T-helper 1 cell (primary cell): ENCODE measurements around the gene MCFD2.

Experiments used
- DNase-seq, 5 donors: peaks; one replicate each; pipeline ENCODE4 v3.0.0-alpha.2; 2012 to 2020
- total RNA-seq, 4 donors: gene quantifications; one replicate each; lab custom pipeline; 2026; lab: John Stamatoyannopoulos, UW

Gene MCFD2
- 35.6 to 52.2 (median 48.0) reads per million in 4 donors for total RNA-seq

- DNase-seq, result no peak
These were observed at the start of gene MCFD2 for GRCh38 chr2:46915281-46915810. MCFD2 (minus strand) TSS chr2:46915806; CDS start chr2:46909171, 6,635 bp downstream.

GRCh38 chr2:46964835-46965560 lies 49.4 kb upstream of the MCFD2 start:
- no peak for DNase-seq

DNA sequence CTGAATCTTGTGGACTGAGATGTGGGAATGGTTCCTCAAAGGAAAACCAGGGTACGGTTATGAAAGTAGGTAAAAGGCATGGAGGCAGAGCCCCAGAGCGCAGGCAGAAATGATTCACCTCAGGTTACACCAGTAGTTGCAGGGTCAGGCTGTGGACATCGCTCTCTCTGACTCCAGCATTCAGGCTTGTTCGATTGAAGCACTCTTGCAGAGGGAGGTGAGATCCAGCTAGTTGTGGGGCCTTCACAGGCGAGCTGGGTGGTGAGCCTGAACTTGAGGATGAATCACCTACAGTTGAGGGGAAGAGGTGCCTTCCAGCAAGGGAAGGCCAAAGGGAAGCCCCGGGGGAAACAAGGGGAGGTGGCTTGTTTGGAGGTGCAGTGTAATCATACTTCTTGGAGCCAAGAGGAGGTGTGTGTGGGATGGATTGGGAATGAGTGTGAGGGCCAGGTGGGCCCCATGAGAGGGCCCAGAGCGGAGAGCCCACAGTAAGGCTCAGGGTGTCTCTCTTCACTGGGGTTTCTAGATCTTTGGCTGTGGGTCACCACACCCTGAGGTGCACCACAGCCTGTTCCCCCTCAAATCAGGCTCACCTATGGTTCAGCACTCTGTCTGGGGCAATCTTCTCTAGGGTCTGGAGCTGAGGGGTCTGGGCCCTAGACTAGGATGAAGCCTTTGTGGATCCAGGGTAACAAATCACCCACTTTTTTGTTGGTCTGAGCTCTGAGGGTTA lies 48.5 kb upstream of the MCFD2 start:
- DNase-seq, result no peak

DNA sequence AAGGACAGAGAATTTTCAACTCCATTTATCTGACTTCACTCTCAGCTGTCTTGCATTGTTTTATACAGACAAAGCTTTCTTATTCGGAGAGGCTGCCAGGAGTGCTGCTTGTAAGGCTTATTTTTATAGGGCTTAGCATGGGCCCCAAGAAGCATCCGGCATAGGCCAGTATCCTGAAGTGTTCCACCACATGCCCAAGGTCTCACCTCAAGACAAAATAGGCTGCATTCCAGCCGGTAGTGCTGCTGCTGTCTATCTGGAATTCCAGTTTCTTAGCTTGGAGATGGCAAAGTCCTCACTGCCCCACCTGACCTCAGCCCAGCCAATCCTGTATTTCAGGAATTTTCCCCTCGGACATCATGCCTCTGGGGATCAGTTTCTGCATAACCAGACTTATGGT lies 47.6 kb upstream of the MCFD2 start:
- DNase-seq, result no peak

- DNase-seq, result no peak
These were observed 47.1 kb upstream of the MCFD2 start for GRCh38 chr2:46962751-46963150.

DNA sequence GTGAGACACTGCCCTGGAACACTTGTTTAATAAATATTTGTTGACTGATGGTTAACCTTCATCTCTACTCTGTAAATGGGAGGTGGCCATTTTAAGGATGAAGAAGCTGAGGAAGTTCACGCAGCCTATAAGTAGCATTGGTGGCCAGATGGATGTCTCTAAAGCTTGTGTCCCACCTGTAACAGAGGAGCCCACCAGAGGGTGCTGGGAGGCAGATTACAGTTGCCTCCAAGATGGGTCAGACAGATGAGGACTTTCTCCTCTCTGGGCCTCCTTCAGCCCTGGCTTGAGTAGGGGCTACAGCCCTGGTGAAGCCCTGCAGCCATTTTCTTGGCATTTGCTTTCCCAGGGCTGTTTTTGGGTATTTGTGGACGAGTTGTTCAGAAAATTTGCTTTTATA lies 45.0 kb upstream of the MCFD2 start:
- DNase-seq, result no peak

DNA sequence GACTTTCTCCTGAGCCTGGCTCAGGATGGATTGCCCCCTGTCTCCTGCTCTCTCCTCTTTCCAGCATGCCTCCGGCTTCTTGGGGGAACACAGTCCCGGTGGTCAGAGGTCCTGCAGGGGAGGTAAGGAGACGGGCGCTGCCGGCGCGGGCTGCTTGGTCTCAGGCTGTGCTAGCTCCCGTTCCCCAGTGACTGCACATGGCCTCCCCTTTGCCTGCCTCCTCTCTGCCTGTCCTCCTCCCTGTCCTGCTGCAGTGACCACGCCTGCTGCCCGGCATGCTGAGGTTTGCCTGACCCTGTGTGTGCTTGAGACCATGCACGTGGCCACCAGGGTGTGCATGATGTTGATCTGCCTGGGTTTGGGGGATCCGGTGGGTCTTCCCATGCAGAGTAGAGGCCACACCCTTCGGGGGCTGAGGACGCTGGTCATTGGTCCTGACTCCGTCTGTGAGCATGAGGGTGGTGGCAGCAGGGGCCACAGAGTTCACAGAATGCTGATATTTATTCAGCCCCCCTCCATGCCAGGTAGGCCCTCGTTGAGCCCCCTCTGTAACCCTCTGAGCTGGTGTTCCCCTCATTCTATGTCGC lies 42.9 kb upstream of the MCFD2 start:
- no peak for DNase-seq

DNA sequence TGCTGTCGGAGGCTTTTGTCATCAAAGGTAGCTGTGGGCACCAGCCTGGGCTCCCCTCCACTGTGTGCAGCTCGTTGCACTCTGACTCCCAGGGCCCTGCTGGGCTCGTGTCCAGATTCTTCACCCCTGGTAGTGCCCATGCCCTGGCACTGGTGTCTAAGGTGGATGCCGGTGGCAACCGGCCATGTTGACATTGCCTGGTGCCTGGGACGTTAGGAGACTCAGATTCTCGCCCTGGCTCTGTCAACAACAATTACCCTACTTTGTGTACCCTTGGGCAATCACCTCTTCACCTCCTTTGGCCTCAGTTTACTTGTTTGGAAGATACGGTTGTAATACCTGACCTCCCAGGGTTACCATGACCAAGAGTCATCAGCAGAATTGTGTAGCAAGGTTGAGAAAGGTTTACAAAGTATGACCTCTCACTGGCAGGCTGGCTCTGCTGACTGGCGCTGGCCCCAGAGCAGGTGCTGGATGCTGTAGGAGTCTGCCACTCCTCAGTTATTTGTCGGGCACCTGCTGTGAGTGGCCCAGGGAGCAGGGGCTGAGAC lies 41.5 kb upstream of the MCFD2 start:
- DNase-seq, result no peak

DNA sequence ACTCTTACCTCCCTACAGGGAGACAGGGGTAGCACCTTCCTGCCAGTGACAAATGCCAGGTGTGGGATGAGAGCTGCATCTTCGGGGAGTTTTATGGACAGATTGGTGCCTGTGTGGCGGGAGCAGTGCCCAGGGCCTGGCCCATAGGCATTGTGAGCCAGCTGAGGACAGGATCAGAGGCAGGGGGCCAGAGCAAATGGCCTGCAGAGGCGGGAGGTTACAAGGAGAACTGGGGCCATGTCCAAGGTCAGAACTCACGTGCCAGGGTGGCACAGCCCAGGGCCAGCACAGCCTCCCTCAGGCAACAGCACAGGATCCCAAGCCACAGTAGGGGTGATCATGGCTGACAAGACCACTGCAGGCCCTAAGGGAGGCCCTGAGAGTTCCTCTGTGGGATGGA lies 40.2 kb upstream of the MCFD2 start:
- no peak for DNase-seq

- DNase-seq, result no peak
These were observed 39.5 kb upstream of the MCFD2 start for GRCh38 chr2:46954951-46955571.

GRCh38 chr2:46952171-46952570 lies 36.6 kb upstream of the MCFD2 start:
- no peak for DNase-seq

DNA sequence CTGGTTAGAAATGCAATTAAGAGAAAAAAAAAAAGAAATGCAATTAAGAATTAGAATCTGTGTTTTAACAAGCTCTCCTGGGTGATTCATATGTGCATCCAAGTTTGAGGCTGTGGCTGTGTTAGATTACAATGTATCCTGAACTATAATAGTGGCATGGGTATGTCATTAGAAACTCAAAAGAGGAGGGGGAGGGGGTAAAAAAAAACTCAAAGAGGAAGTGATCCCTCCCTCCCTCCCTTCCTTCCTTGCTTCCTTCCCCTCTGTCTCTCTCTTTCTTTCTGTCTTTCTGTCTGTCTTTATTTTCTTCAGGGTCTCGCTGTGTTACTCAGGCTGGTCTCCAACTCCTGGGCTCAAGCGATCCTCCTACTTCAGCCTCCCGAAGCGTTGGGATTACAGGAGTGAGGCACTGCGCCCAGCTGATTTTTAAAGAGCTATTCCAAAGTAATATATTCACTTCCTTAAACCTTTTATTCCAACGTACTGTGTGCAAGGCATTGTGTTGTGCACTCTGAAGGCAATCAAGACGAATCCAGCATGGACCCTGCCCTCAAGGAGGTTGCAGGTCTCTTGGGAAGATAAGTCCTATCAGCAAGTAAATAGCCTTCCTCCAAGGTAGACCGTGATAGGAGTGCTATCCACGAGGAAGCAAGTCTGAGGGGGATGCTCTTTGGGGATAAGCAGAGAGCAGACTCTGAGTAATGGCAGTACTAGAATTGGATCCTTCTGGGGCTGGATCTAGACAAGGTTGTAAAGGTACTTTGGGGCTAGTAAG lies 35.9 kb upstream of the MCFD2 start:
- DNase-seq, result no peak

DNA sequence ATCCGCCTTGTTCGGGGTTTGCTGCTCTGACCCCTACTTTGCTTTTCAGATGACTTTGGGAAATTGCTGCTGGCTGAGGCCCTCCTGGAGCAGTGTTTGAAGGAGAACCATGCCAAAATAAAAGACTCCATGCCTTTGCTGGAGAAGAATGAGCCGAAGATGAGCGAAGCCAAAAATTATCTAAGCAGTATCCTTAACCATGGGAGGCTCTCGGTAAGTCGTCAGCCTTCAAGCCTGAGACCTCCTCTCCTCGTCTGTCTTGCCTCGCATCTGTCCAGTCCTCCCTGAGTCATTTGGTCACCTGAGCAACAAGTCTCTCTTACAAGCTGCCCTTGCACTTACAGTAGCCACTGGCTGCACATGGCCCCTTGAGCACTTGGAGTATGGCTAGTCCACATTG lies 34.7 kb upstream of the MCFD2 start:
- DNase-seq, result no peak

- no peak for DNase-seq
These were observed 32.2 kb upstream of the MCFD2 start for GRCh38 chr2:46947841-46948240.

GRCh38 chr2:46945671-46946070 lies 30.1 kb upstream of the MCFD2 start:
- DNase-seq, result no peak

- DNase-seq, result peak; percentile 44 to 87 (median 54)
These were observed 28.5 kb upstream of the MCFD2 start for GRCh38 chr2:46943881-46944798.

DNA sequence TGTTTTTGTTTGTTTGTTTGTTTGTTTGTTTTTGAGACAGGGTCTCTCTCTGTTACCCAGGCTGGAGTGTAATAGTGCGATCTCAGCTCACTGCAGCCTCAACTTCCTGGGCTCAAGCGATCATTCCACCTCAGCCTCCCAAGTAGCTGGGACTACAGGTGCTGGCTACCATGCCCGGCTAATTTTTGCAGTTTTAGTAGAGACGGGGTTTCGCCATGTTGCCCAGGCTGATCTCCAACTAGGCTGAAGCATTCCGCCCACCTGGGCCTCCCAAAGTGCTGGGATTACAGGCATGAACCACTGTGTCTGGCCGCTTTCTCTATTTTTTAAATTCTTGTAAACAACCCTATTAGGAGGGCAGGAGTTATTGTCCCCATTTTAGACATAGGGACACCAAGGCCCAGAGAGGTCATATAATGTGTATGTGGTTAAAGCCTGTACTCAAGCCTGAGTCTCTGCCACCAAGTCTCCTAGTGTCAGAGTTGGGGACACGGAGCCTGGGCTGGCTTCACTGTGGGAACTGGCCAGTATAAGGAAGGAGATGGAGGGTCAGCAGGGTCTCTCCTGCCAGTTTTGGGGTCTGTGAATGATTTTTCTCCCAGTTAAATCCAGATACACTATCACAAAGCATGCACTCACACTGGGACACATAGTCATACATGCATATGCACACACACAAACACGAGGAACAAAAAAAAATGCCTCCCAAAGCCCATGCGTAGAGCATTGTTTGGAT lies 27.5 kb upstream of the MCFD2 start:
- no peak for DNase-seq

DNA sequence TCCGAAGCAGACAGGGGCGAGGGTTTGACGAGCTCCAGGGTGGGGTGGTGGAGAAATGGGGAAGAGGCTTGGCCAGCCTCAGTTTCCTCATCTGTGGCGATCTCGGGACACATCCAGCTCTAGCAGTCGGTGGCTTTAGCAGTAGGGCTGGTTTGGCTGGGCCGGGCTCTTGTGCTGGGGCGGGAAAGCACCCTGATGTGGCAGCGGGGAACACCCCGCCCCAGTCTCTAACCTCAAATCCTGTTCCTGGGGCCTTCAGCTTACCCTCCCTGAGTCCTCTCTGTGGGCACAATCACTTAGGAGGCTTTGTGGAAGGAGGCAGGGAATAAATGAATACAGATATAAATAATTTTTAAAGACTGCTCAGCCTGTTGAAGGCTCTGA lies 26.5 kb upstream of the MCFD2 start:
- DNase-seq, result peak; percentile 63 to 80 (median 69)

GRCh38 chr2:46939626-46940359 lies 24.2 kb upstream of the MCFD2 start:
- no peak for DNase-seq
